GM20000 (cell line): ENCODE measurements around the gene TIMELESS.
"Not testable (repeated sequence)": the region's sequence is repeated elsewhere in the genome, so short reads cannot be mapped to it uniquely, and the experiment has no call there.

ENCODE experiments used
- DNase-seq: peaks from one replicate; pipeline ENCODE4 v3.0.0; 2012; ENCODE audit warnings: low spot score
- CTCF ChIP-seq: IDR thresholded peaks from 2 replicates; pipeline ENCODE4 v1.5.1; 2012; ENCODE audit warnings: mild to moderate bottlenecking, control low read depth; ENCODE audit errors: extremely low read depth, missing control alignments

TIMELESS gene

GRCh38 chr12:56411781-56412639 is 37.2 kb downstream of the TIMELESS start:
- TF ChIP-seq CTCF: no peak
- no peak for DNase-seq

- no peak for DNase-seq
- no peak for TF ChIP-seq CTCF
Measured at GRCh38 chr12:56410768-56411167, 38.5 kb downstream of the TIMELESS start.

GRCh38 chr12:56408799-56409417 is 40.3 kb downstream of the TIMELESS start:
- no peak for TF ChIP-seq CTCF
- DNase-seq: no peak

GRCh38 chr12:56404227-56404626 is 45.0 kb downstream of the TIMELESS start:
- not testable (repeated sequence) for DNase-seq

- not testable (repeated sequence) for DNase-seq
Measured at GRCh38 chr12:56401612-56402011, 47.6 kb downstream of the TIMELESS start.

GRCh38 chr12:56401125-56401524 is 48.1 kb downstream of the TIMELESS start:
- DNase-seq: not testable (repeated sequence)

GRCh38 chr12:56399466-56399865 is 49.8 kb downstream of the TIMELESS start:
- DNase-seq: not testable (repeated sequence)

GRCh38 chr12:56398324-56398723 is 50.9 kb downstream of the TIMELESS start:
- no peak for DNase-seq
- TF ChIP-seq CTCF: no peak

GRCh38 chr12:56392331-56392730 is 56.9 kb downstream of the TIMELESS start:
- TF ChIP-seq CTCF: no peak
- no peak for DNase-seq

- TF ChIP-seq CTCF: no peak
- no peak for DNase-seq
Measured at GRCh38 chr12:56391721-56392120, 57.5 kb downstream of the TIMELESS start.
